Measurements from ENCODE around the gene FGD6. TPM values are rescaled to one million over a fixed set of nuclear protein-coding genes. Genes with fewer than 3 reads are reported as not detected.

The FGD6 gene
- total RNA-seq, 1 experiment from 2014 or later: 18.2 TPM

- no peaks in the 10 kb centered on the region for H3K27me3 ChIP-seq (ENCODE audit: insufficient read depth, low read length)
- no TSS peak for BruUV-seq (replicated peaks)
- H3K4me1 ChIP-seq (ENCODE audit: control insufficient read depth in 1 of 2, insufficient read depth in 2 of 2, low read length in 2 of 2): peaks cover 21 to 48% of the 10 kb centered on the region in 2 experiments
- DNase-seq (ENCODE audit: low read depth, low spot score) (no peak), ATAC-seq (no peak)
- H3K4me2 ChIP-seq (ENCODE audit: low read length): no peak overlapping the region
- POLR2A ChIA-PET: no interaction called here
- H3K36me3 ChIP-seq (ENCODE audit: control insufficient read depth in 1 of 2, insufficient read depth in 2 of 2, low read length in 2 of 2): no peaks in the 10 kb centered on the region; a peak in 1 of 4 replicates
- TF ChIP-seq ATF3 (IDR thresholded peaks at IDR 0.05): no peak
- TF ChIP-seq FOSL1 (IDR thresholded peaks at IDR 0.05; ENCODE audit: low read depth): no peak
- TF ChIP-seq CTCF (IDR thresholded peaks at IDR 0.05 in 2 of 3, conservative IDR thresholded peaks at IDR 0.05 in 1 of 3; ENCODE audit: borderline replicate concordance in 1 of 3, insufficient read depth in 1 of 3, low read depth in 2 of 3, low read length in 2 of 3): no peak
- TF ChIP-seq SIN3A (IDR thresholded peaks at IDR 0.05; ENCODE audit: low read depth): no peak
- TF ChIP-seq YY1 (IDR thresholded peaks at IDR 0.05; ENCODE audit: extremely low read depth, insufficient replicate concordance, low read depth, low read length): no peak
- no peaks in the 10 kb centered on the region for H4K20me1 ChIP-seq (ENCODE audit: insufficient read depth)
- no peak overlapping the region for H2AFZ ChIP-seq (ENCODE audit: low read depth, low read length, poor library complexity, severe bottlenecking)
- no peaks in the 10 kb centered on the region for H3K79me2 ChIP-seq (ENCODE audit: insufficient read depth, low read length)
- no peak overlapping the region for H3K27ac ChIP-seq (ENCODE audit: low read depth, low read length)
- CTCF ChIA-PET: no interaction called here
- intact Hi-C loops (cut with micrococcal nuclease): no loop called here
- no peaks in the 10 kb centered on the region for H3K9me3 ChIP-seq (ENCODE audit: control insufficient read depth in 1 of 2, insufficient read depth in 1 of 2, low read depth in 1 of 2, low read length in 2 of 2)
- no peak overlapping the region for H3K4me3 ChIP-seq (replicated peaks in 1 of 2; ENCODE audit: low read depth in 1 of 2, low read length in 2 of 2)
- RAD21 ChIA-PET (ENCODE audit: low non-redundant PET in 1 of 2, low total read pairs in 2 of 2, uncharacterized antibody in 2 of 2, unreplicated experiment in 2 of 2): interaction anchor here in 1 of 2 experiments (0.7 kb wide), 1 partner anchor 67 kb away, joined by 9 read pairs; no protein-coding TSS in a partner anchor
- no peaks in the 10 kb centered on the region for H3K9me2 ChIP-seq (ENCODE audit: insufficient read depth)
- no peak overlapping the region for H3K9ac ChIP-seq (ENCODE audit: low read length)
Observed at GRCh38 chr12:95096852-95097251, 120.4 kb downstream of the FGD6 start.

GRCh38 chr12:95096378-95096777 lies 120.9 kb downstream of the FGD6 start:
- no peak overlapping the region for H3K4me2 ChIP-seq (ENCODE audit: low read length)
- POLR2A ChIA-PET: no interaction called here
- RAD21 ChIA-PET (ENCODE audit: low non-redundant PET in 1 of 2, low total read pairs in 2 of 2, uncharacterized antibody in 2 of 2, unreplicated experiment in 2 of 2): no interaction called here
- ATAC-seq (no peak), DNase-seq (ENCODE audit: low read depth, low spot score) (no peak)
- H3K27me3 ChIP-seq (ENCODE audit: insufficient read depth, low read length): no peaks in the 10 kb centered on the region
- no peaks in the 10 kb centered on the region; a peak in 1 of 4 replicates for H3K36me3 ChIP-seq (ENCODE audit: control insufficient read depth in 1 of 2, insufficient read depth in 2 of 2, low read length in 2 of 2)
- no peaks in the 10 kb centered on the region for H3K9me2 ChIP-seq (ENCODE audit: insufficient read depth)
- H3K4me1 ChIP-seq (ENCODE audit: control insufficient read depth in 1 of 2, insufficient read depth in 2 of 2, low read length in 2 of 2): peaks cover 17 to 43% of the 10 kb centered on the region in 2 experiments
- no peaks in the 10 kb centered on the region for H3K79me2 ChIP-seq (ENCODE audit: insufficient read depth, low read length)
- H2AFZ ChIP-seq (ENCODE audit: low read depth, low read length, poor library complexity, severe bottlenecking): no peak overlapping the region
- no peaks in the 10 kb centered on the region for H3K9me3 ChIP-seq (ENCODE audit: control insufficient read depth in 1 of 2, insufficient read depth in 1 of 2, low read depth in 1 of 2, low read length in 2 of 2)
- no peaks in the 10 kb centered on the region for H4K20me1 ChIP-seq (ENCODE audit: insufficient read depth)
- no peak overlapping the region for H3K27ac ChIP-seq (ENCODE audit: low read depth, low read length)
- CTCF ChIA-PET: no interaction called here
- intact Hi-C loops (cut with micrococcal nuclease): no loop called here
- H3K9ac ChIP-seq (ENCODE audit: low read length): no peak overlapping the region
- no TSS peak for BruUV-seq (replicated peaks)
- H3K4me3 ChIP-seq (replicated peaks in 1 of 2; ENCODE audit: low read depth in 1 of 2, low read length in 2 of 2): no peak overlapping the region
- TF ChIP-seq EZH2 (IDR thresholded peaks at IDR 0.05) (no peak), POLR2AphosphoS5 (IDR thresholded peaks at IDR 0.05; ENCODE audit: low read depth, low read length) (no peak), ZNF274 (IDR thresholded peaks at IDR 0.05; ENCODE audit: low read depth, low read length) (no peak), ELF1 (IDR thresholded peaks at IDR 0.05; ENCODE audit: borderline replicate concordance, low read depth) (no peak), REST (IDR thresholded peaks at IDR 0.05; ENCODE audit: low read depth) (no peak), POLR2A (IDR thresholded peaks at IDR 0.05; ENCODE audit: borderline replicate concordance, extremely low read depth, insufficient read depth, insufficient read length) (no peak), EGR1 (IDR thresholded peaks at IDR 0.05; ENCODE audit: low read depth) (no peak), MAX (IDR thresholded peaks at IDR 0.05) (no peak)
